GM13977 (cell line): Measurements from ENCODE around the gene PTPN3.

Experiments used
- DNase-seq: peaks from one replicate; pipeline ENCODE4 v3.0.0; 2012; ENCODE audit warnings: low spot score
- CTCF ChIP-seq: IDR thresholded peaks from 2 replicates; pipeline ENCODE4 v1.5.1; 2012; ENCODE audit warnings: mild to moderate bottlenecking, control low read depth; ENCODE audit not compliant: insufficient read depth; ENCODE audit errors: extremely low read depth, missing control alignments
- in situ Hi-C: fragments of 300-500 bp; cut with MboI; formaldehyde crosslinking; loops from one replicate; pipeline ENCODE4 v1.12.0; 2022; ENCODE audit warnings: low sequenced_read_pairs, low pct_unique_long_range_greater_than_20kb, mixed read lengths, inconsistent platforms; ENCODE audit not compliant: unreplicated experiment

The PTPN3 gene

DNA sequence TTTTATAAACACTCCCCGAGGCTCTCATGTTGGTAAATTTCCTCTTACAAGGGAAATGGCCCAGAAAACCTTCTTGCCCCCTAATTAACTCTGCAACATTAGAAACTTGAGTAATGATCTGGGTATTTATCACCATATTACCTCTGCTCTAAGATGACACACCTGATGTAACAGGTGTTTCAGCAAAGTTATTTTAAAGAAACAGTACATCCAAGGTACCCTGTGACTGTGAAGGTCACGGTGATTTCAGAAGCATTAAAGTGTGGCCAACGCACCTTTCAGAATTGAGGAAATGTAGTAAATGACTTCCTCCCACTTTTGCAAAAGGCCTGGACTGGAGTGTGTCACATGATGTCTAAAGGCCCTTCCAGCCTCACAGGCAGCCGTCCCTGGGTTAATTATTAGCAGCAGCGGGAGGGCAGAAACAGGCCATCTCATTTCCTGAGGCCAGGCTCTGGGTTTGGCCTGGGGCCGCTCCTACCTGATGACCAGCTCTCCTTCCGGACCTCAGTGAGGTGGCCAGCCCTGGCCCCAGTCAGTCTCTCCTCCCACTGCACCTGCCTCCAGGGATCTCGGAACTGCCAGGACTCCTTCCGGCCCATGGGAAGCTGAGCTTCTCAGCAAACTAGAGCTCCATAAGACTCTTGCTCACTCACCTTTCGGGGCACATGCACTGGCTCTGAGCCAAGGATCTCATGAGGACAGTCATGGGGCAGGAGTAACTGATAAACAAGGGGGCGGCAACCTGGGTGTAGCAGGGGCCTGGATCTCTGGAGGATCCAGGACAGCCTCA lies 20.7 kb downstream of the PTPN3 start:
- TF ChIP-seq CTCF, result no peak
- no peak for DNase-seq
- in situ Hi-C loops, result no loop called here

DNA sequence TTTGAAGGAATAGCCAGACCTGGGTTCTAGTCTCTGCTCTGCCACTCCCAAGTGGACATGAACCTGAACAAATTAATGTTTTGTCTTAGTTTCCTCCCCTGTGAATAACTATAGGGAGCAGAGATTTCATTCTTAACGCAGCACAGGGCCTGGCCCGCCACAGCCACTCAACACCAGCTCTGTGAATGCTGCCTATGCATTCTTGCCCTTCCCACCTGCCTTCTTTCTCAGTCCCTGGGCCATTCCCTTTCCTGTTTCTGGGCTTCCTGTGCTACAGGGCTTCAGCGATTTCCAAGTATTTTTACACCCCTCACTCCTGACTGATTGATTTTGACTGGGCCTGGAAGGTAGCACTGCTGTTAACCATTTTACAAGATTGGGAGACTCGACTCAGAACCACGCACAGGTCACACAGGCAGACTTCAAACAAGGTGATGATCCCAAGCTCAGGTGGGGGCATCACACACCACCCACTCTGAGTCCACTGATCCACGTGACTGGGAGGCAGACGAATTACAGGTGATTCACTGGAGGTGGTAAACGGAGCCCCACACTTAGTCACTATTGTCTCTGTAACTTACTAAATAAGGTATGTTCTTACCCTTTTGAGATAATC lies 21.4 kb downstream of the PTPN3 start:
- in situ Hi-C loops, result no loop called here
- TF ChIP-seq CTCF, result no peak
- no peak for DNase-seq

GRCh38 chr9:109475526-109475925 lies 22.6 kb downstream of the PTPN3 start:
- no peak for TF ChIP-seq CTCF
- no peak for DNase-seq
- in situ Hi-C loops, result no loop called here

- TF ChIP-seq CTCF, result no peak
- DNase-seq, result no peak
- in situ Hi-C loops, result no loop called here
Measured at GRCh38 chr9:109474944-109475343, 23.2 kb downstream of the PTPN3 start.

GRCh38 chr9:109474170-109474569 lies 23.9 kb downstream of the PTPN3 start:
- no peak for TF ChIP-seq CTCF
- in situ Hi-C loops, result no loop called here
- no peak for DNase-seq

- DNase-seq, result no peak
- in situ Hi-C loops, result no loop called here
- no peak for TF ChIP-seq CTCF
Measured at GRCh38 chr9:109473329-109473728, 24.8 kb downstream of the PTPN3 start.
